GM21619 (cell line): ENCODE data around the gene COL15A1.

Experiments used
- ATAC-seq: cut with Tn5 transposase; IDR thresholded peaks from one replicate; pipeline ENCODE4 v1.9.1; 2021; ENCODE audit not compliant: unreplicated experiment

The COL15A1 gene

DNA sequence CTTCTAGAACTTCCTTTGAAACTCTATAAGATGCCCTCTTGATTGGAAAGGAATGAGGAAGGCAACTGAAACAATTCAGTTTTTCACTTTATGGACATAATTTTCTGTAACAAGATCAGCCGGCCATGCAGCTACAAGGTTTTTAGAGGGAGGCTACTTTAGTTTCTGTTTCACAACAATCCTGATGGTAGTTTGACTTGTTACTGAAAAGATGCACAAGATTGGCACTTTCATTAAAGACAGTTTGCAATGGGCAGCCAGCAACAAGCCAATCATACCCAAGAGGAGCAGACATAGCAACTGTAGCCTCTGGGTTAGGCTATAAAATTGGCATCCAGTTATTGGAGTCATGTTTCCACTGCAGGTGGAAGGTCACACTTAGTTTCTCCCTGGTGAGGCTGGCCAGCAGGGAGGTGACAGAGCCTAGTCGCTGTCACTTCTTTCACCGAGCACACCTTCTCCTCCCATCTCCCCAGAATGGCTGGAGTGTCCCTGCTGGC, 87.0 kb downstream of the COL15A1 start:
- ATAC-seq: no peak

DNA sequence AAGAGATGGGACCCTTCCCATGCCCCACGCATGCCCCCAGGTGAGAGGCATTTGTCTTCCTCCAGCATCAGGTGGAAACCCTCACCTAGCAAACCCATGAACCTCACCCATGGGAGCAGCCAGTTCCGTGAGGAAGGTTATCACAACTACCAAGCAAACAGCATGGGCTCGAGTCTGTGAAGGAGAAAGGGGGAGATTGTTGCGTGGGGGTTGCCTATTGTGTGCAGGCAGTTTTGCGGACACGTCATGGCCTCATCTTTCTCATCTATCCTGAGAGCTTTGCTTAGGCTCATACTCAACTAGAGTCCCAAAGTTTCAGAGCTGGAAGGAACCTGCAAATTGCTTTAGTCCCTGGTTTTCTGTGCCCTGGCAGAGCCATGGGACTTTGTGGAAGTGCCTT, 87.6 kb downstream of the COL15A1 start:
- no peak for ATAC-seq

DNA sequence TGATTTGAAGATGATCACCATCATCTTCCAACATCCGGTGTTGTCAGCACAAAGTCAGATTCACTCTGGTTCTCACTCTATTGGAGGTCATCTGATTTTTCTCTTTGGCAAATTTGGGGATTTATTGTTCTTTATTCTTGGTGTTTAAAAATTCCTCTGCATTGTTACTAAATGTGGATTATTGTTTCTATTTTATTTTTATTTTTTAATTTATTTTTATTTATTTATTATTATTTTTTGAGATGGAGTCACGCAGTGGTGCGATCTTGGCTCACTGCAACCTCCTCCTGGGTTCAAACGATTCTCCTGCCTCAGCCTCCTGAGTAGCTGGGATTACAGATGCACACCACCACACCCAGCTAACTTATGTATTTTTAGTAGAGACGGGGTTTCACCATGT, 88.3 kb downstream of the COL15A1 start:
- ATAC-seq: no peak

- ATAC-seq: no peak
Measured at GRCh38 chr9:99034149-99034548, 90.4 kb downstream of the COL15A1 start.

GRCh38 chr9:99035313-99035712, 91.6 kb downstream of the COL15A1 start:
- ATAC-seq: no peak

DNA sequence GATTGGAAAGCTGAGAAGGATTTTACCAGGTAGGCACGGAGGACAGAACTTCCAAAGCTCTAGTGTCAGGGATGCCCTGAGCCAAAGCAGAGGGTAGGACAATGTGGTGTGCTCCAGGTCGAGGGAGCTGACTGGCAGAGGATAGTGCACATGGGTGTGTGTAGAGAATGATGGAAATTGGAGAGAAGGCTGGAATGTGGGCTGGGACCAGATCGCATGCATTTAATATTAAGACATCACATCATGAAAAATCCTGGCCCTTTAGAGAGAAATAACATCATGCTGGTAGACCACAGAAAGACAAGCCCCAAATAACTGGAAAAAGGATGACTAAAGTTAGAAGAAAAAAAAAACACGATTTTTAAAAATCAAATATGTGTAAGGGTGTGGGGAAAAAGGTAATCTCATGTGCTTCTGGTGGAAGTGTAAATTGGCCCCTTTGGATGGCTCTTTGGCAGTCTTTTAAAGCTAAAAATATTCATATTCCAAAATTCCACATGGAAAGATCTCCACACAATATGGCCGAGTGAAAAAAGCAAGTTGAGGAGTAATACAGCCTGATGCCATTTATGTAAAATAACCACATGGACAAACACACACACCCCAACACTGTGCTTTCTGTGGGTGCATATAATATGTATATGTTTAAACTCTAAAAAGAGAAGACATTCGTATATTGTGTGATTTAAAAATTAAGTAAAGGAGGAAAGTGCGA, 94.2 kb downstream of the COL15A1 start:
- no peak for ATAC-seq

GRCh38 chr9:99038484-99038820, 94.7 kb downstream of the COL15A1 start:
- ATAC-seq: no peak

DNA sequence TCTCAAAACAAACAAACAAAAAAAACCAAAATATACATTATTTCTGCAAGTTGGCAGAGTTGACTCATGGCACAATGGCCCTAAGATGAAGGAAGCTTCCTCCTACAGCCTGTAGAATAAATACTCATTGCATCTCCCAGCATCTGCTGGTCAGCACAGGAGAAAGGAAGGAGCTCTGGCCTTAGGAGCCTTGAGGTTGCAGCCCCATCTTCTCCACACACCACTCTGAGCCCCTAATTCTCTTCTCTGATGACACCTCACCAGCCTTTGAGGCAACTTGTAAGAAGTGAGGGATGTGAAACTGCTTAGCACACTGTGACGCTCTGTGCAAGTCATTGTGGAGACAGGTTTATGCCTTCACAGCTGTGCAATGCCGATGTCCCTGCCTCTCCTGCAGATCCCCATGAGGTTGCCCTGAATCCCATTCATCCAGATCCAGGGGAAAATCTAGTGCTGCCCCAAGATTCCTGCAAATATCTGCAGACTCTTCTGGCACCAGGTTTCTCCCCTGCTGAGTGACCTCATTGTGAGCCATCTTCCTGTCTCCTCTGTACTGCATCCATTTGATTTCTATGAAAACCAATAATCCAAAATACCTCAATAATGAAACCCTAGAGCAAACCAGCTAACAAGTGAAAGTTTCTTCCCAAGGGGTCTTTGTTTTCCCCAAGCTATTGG, 95.9 kb downstream of the COL15A1 start:
- no peak for ATAC-seq

- ATAC-seq: no peak
Measured at GRCh38 chr9:99040251-99040900, 96.7 kb downstream of the COL15A1 start.

DNA sequence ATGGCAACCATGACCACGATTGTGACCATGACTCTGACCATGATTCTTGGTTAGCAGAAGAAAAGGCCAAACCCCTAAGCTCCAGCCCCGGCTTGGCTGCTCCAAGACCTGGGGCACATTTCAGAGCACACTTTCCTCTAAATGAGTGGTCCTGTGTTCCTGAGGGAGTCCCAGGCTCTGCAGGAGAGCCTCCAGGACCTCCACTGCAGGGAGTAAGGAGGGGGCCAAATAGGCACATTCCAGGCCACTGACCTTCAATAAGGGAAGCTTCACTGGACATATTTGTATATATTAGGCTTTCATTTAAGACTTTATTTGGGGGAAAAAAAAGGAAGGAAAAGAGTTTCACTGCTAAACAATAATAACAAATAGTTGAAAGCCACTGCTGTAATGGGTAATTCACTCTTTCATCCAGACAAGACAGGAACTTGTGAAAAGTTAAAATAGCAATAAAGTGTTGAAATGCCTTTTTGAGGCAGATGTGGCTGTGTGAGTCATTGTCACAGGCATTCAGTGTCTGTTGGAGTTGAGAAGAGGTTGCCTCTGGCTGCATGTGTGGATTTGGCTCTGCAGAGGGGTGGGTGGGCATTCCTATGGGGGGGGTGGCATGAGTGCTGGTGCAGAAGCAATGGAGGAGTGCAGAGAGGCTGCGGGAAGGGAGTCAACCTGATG, 97.3 kb downstream of the COL15A1 start:
- no peak for ATAC-seq

DNA sequence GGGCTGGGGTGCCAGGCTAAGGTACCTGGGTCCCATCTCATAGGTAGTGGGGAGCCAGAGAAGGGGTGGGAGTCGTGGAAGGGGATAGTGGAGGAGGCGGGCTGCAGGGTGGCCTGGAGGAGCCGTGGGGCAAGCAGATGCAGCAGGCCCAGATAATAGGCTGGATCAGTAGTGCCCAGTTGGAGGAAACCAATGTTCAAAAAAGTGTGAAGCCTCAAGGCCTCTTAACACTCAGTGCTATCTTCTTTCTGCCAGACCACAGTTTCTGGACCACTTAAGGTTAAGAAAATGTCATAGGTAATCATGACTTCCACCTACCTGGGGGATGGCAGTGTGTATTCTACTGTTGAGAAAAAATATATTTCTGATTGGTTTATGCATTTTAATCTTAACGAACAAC, 97.9 kb downstream of the COL15A1 start:
- no peak for ATAC-seq

DNA sequence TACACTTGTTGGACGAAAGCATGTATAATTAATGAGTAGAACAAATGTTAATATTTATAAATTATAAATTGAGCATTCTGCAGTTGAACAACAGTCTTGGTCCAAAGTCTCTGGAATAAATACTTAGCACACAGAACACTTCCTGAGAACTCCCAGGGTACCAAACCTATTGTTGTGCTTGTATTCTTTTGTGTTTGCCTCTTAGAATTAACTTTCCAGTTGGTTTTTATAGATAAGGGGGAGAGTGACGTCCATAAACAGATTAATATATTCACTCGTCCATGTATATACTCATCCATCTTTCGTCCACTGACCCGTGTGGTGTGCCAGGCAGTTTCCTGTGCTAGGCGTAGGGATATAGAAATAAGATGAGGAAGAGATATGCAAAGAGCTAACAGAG, 98.9 kb downstream of the COL15A1 start:
- no peak for ATAC-seq

DNA sequence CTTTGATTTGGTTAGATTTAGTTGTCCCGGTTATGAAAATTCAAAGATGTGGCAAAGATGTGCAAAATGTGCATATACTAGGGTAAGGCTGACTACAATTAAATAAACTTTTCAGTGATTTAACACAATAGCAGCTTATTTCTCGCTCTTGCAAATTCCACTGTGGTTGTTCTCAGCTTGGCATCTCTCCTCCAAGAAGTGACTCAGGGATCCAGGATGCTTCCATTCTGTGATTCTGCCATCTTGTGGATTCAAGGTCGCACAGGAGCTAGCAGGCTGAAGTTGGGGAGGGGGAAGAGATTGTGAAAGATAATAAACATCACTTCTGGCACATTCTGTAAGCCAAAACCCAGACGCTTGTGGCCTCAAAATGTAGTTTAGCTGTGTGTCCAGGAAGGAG, 101.1 kb downstream of the COL15A1 start:
- ATAC-seq: no peak

GRCh38 chr9:99046068-99046467, 102.4 kb downstream of the COL15A1 start:
- no peak for ATAC-seq

DNA sequence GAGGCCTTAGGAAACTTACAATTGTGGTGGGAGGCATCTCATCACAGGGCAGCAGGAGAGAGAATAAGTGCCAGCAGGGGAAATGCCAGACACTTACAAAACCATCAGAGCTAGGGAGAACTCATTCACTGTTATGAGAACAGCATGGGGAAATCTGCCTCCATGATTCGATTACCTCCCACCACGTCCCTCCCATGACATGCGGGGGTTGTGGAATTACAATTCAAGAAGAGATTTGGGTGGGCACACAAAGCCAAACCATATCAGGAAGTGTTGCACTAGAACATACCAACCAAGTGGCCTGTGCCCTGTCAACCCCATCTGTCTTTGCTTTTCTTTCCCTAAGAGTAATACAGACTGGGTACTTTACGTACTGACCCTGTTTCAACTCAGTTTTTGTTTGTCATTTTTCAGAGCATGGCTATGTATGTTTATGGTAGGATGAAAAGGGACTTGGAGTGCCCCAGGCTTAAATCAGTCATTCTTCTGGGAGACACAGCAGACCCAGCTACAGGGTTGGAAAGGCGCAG, 102.9 kb downstream of the COL15A1 start:
- ATAC-seq: no peak

- no peak for ATAC-seq
Measured at GRCh38 chr9:99049228-99049627, 105.5 kb downstream of the COL15A1 start.

GRCh38 chr9:99049641-99050040, 105.9 kb downstream of the COL15A1 start:
- ATAC-seq: no peak

DNA sequence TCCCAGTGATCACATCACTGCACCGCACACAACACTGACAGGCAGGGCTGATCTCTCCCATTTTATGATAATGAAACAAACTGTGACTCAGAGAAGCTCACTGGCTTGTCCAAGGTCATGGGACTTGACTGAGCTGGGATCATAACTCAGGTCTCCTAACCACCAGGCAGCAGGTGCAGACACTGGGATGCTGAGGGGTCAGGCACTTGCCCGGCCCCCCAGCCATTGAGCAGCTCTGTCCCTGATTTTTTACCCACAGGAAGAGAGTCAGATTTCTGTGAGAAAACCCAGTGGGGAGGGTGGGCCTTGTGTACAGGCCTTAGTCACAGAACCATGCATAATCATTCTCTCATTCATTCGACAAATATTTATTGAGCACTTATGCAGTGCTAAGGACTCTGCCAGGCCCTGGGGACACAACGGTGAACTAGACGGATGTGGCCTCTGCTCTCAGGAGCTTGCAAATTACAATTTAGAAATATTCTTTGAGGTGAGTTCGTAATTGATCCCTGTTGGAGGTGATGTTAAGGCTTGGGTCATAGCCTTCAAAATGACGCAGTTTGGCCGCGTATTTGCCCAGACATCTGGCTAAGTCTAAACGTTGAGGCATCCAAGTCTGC, 106.7 kb downstream of the COL15A1 start:
- ATAC-seq: no peak

DNA sequence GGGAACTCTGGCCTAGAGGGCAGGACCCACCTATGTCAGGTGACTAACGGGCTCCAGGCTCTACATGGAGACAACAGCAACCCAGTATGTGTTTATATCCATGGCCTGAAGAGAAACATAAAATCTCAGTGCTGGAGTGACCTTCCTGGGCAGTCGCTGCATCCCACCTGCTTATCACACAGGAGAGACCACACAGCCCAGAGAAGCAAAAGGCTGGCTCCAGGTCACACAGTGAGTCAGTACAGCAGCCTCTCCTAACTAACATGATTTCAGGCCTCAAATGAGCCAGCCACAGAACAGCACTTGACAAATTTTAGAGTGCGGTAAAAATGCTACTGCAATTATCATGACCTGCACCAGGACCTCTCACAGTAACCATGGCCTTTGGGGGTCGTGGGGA, 107.2 kb downstream of the COL15A1 start:
- ATAC-seq: no peak

GRCh38 chr9:99051406-99051805, 107.7 kb downstream of the COL15A1 start:
- no peak for ATAC-seq

- ATAC-seq: no peak
Measured at GRCh38 chr9:99051851-99052250, 108.1 kb downstream of the COL15A1 start.
